ENCODE measurements around the gene SYT14.

SYT14 gene

GRCh38 chr1:210072896-210073504 is 135.0 kb downstream of the SYT14 start:
- DNase-seq (no peak), ATAC-seq (ENCODE audit: insufficient read depth, low read depth) (no peak)
- Histone ChIP-seq H3K79me2 (ENCODE audit: insufficient read depth, low read length) (no peaks in the 10 kb centered on the region), H3K4me3 (ENCODE audit: low read depth in 1 of 2, low read length in 2 of 2) (no peak overlapping the region), H4K20me1 (ENCODE audit: insufficient read depth, low read length) (no peaks in the 10 kb centered on the region), H3K27ac (ENCODE audit: low read length) (no peak overlapping the region), H2AFZ (ENCODE audit: low read depth, low read length) (no peak overlapping the region), H3K4me1 (ENCODE audit: insufficient read depth, low read length) (no peaks in the 10 kb centered on the region), H3K4me2 (ENCODE audit: insufficient read depth, low read length) (no peak overlapping the region), H3K36me3 (ENCODE audit: insufficient read depth, low read length) (no peaks in the 10 kb centered on the region), H3K9ac (ENCODE audit: low read depth, low read length) (no peak overlapping the region), H3K27me3 (ENCODE audit: insufficient read depth, low read length, poor library complexity) (no peaks in the 10 kb centered on the region), H3K9me3 (ENCODE audit: insufficient read depth, low read length, severe bottlenecking) (no peaks in the 10 kb centered on the region)
- TF ChIP-seq EZH2 (IDR thresholded peaks at IDR 0.05; ENCODE audit: borderline replicate concordance, low read depth, low read length, severe bottlenecking), result no peak
- TF ChIP-seq, protein P1, sequence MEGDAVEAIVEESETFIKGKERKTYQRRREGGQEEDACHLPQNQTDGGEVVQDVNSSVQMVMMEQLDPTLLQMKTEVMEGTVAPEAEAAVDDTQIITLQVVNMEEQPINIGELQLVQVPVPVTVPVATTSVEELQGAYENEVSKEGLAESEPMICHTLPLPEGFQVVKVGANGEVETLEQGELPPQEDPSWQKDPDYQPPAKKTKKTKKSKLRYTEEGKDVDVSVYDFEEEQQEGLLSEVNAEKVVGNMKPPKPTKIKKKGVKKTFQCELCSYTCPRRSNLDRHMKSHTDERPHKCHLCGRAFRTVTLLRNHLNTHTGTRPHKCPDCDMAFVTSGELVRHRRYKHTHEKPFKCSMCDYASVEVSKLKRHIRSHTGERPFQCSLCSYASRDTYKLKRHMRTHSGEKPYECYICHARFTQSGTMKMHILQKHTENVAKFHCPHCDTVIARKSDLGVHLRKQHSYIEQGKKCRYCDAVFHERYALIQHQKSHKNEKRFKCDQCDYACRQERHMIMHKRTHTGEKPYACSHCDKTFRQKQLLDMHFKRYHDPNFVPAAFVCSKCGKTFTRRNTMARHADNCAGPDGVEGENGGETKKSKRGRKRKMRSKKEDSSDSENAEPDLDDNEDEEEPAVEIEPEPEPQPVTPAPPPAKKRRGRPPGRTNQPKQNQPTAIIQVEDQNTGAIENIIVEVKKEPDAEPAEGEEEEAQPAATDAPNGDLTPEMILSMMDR (IDR thresholded peaks at IDR 0.05; ENCODE audit: borderline replicate concordance, extremely low read depth, low read length, poor library complexity, severe bottlenecking), result no peak

GRCh38 chr1:210074904-210075303 is 136.9 kb downstream of the SYT14 start:
- Histone ChIP-seq H3K9ac (ENCODE audit: low read depth, low read length) (no peak overlapping the region), H3K9me3 (ENCODE audit: insufficient read depth, low read length, severe bottlenecking) (no peaks in the 10 kb centered on the region), H3K4me2 (ENCODE audit: insufficient read depth, low read length) (no peak overlapping the region), H2AFZ (ENCODE audit: low read depth, low read length) (no peak overlapping the region), H3K27me3 (ENCODE audit: insufficient read depth, low read length, poor library complexity) (no peaks in the 10 kb centered on the region), H4K20me1 (ENCODE audit: insufficient read depth, low read length) (no peaks in the 10 kb centered on the region), H3K36me3 (ENCODE audit: insufficient read depth, low read length) (no peaks in the 10 kb centered on the region), H3K27ac (ENCODE audit: low read length) (no peak overlapping the region), H3K79me2 (ENCODE audit: insufficient read depth, low read length) (no peaks in the 10 kb centered on the region), H3K4me1 (ENCODE audit: insufficient read depth, low read length) (no peaks in the 10 kb centered on the region), H3K4me3 (ENCODE audit: low read depth in 1 of 2, low read length in 2 of 2) (no peak overlapping the region)
- ATAC-seq (ENCODE audit: insufficient read depth, low read depth), result no peak
- no peak for DNase-seq
- TF ChIP-seq, protein P1 (IDR thresholded peaks at IDR 0.05; ENCODE audit: borderline replicate concordance, extremely low read depth, low read length, poor library complexity, severe bottlenecking), result no peak
- no peak for TF ChIP-seq EZH2 (IDR thresholded peaks at IDR 0.05; ENCODE audit: borderline replicate concordance, low read depth, low read length, severe bottlenecking)

DNA sequence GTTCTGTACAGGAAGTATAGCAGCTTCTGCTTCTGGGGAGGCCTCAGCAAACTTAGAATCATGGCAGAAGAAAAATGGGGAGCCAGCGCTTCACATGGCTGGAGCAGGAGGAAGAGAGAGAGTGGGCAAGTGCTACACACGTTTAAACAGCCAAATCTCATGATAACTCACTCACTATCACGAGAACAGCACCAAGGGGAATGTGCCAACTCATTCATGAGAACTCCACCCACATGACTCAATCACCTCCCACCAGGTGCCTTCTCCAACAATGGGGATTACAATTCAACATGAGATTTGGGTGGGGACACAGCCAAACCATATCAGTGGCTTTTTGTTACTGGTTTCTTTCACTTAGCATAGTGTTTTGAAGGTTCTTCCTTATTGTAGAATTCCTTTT is 138.6 kb downstream of the SYT14 start:
- no peak for TF ChIP-seq EZH2 (IDR thresholded peaks at IDR 0.05; ENCODE audit: borderline replicate concordance, low read depth, low read length, severe bottlenecking)
- TF ChIP-seq, protein P1 (IDR thresholded peaks at IDR 0.05; ENCODE audit: borderline replicate concordance, extremely low read depth, low read length, poor library complexity, severe bottlenecking), result no peak
- H3K4me1 ChIP-seq (ENCODE audit: insufficient read depth, low read length), result no peaks in the 10 kb centered on the region
- H3K79me2 ChIP-seq (ENCODE audit: insufficient read depth, low read length), result no peaks in the 10 kb centered on the region
- H3K4me2 ChIP-seq (ENCODE audit: insufficient read depth, low read length), result no peak overlapping the region
- no peaks in the 10 kb centered on the region for H3K27me3 ChIP-seq (ENCODE audit: insufficient read depth, low read length, poor library complexity)
- no peak overlapping the region for H3K4me3 ChIP-seq (ENCODE audit: low read depth in 1 of 2, low read length in 2 of 2)
- no peak overlapping the region for H3K9ac ChIP-seq (ENCODE audit: low read depth, low read length)
- no peaks in the 10 kb centered on the region for H3K36me3 ChIP-seq (ENCODE audit: insufficient read depth, low read length)
- DNase-seq (no peak), ATAC-seq (ENCODE audit: insufficient read depth, low read depth) (no peak)
- H2AFZ ChIP-seq (ENCODE audit: low read depth, low read length), result no peak overlapping the region
- no peak overlapping the region for H3K27ac ChIP-seq (ENCODE audit: low read length)
- H3K9me3 ChIP-seq (ENCODE audit: insufficient read depth, low read length, severe bottlenecking), result no peaks in the 10 kb centered on the region
- H4K20me1 ChIP-seq (ENCODE audit: insufficient read depth, low read length), result no peaks in the 10 kb centered on the region
